H9 (cell line): ENCODE data around the gene ACOT6. TPM values are rescaled to one million over a fixed set of nuclear protein-coding genes. Genes with fewer than 3 reads are reported as not detected.
A peak's percentile ranks its signal among the peaks of the same experiment; 100 is the strongest.

Experiments
- DNase-seq: peaks from one replicate; pipeline ENCODE4 v3.0.0-alpha.2; 2017
- H2AFZ ChIP-seq: one replicate; pipeline ENCODE4 v1.6.1; 2013; ENCODE audit warnings: mild to moderate bottlenecking, low read length, control low read depth, moderate library complexity
- H2AK5ac ChIP-seq: 2 replicates; pipeline ENCODE4 v1.6.1; 2013; ENCODE audit warnings: low read length, control low read depth, mixed read lengths; ENCODE audit not compliant: insufficient read length
- H2BK120ac ChIP-seq: one replicate; pipeline ENCODE4 v1.6.1; 2013; ENCODE audit warnings: low read depth, mild to moderate bottlenecking, low read length, control low read depth, inconsistent platforms; ENCODE audit not compliant: poor library complexity, severe bottlenecking
- H2BK12ac ChIP-seq: 2 replicates; pipeline ENCODE4 v1.6.1; 2013; ENCODE audit warnings: low read length, control low read depth, mixed read lengths, low read depth; ENCODE audit not compliant: insufficient read length
- H2BK15ac ChIP-seq: 2 replicates; pipeline ENCODE4 v1.6.1; 2013; ENCODE audit warnings: low read depth, low read length, control low read depth
- H2BK20ac ChIP-seq: one replicate; pipeline ENCODE4 v1.6.1; 2013; ENCODE audit warnings: low read depth, mild to moderate bottlenecking, low read length, control low read depth, inconsistent platforms; ENCODE audit not compliant: poor library complexity, severe bottlenecking
- H2BK5ac ChIP-seq: 2 replicates; pipeline ENCODE4 v1.6.1; 2013; ENCODE audit warnings: low read length, control low read depth, mixed read lengths; ENCODE audit not compliant: insufficient read length
- H3K14ac ChIP-seq: 2 replicates; pipeline ENCODE4 v1.6.1; 2013; ENCODE audit warnings: low read length, control low read depth; ENCODE audit not compliant: insufficient read depth
- H3K18ac ChIP-seq: 2 replicates; pipeline ENCODE4 v1.6.1; 2013; ENCODE audit warnings: low read depth, mild to moderate bottlenecking, mixed read lengths, low read length, control low read depth; ENCODE audit not compliant: insufficient read length
- H3K23ac ChIP-seq: 2 replicates; pipeline ENCODE4 v1.6.1; 2013; ENCODE audit warnings: low read length, control low read depth, mixed read lengths, low read depth; ENCODE audit not compliant: insufficient read length
- H3K23me2 ChIP-seq: 2 replicates; pipeline ENCODE4 v1.6.1; 2013; ENCODE audit warnings: low read depth, mild to moderate bottlenecking, mixed read lengths, low read length, control low read depth; ENCODE audit not compliant: insufficient read length, poor library complexity, severe bottlenecking
- H3K27ac ChIP-seq: 2 replicates; pipeline ENCODE4 v1.5.1; 2013; ENCODE audit warnings: low read length, control low read depth, mixed read lengths, low read depth; ENCODE audit not compliant: insufficient read length
- H3K27me3 ChIP-seq: 2 replicates; pipeline ENCODE4 v1.6.1; 2013; ENCODE audit warnings: low read length, control low read depth, inconsistent platforms; ENCODE audit not compliant: insufficient read depth
- H3K4ac ChIP-seq: 2 replicates; pipeline ENCODE4 v1.6.1; 2013; ENCODE audit warnings: low read depth, mild to moderate bottlenecking, control low read depth, inconsistent platforms, low read length, moderate library complexity
- H3K4me1 ChIP-seq: 2 replicates; pipeline ENCODE4 v1.6.1; 2013; ENCODE audit warnings: low read length, control low read depth, inconsistent platforms; ENCODE audit not compliant: insufficient read depth
- H3K4me2 ChIP-seq: 2 replicates; pipeline ENCODE4 v1.6.1; 2013; ENCODE audit warnings: low read length, control low read depth, mixed read lengths; ENCODE audit not compliant: insufficient read length, insufficient read depth
- H3K56ac ChIP-seq: 2 replicates; pipeline ENCODE4 v1.6.1; 2013; ENCODE audit warnings: low read depth, mild to moderate bottlenecking, mixed read lengths, low read length, control low read depth; ENCODE audit not compliant: insufficient read length
- H3K79me1 ChIP-seq: 2 replicates; pipeline ENCODE4 v1.6.1; 2013; ENCODE audit warnings: low read depth, mild to moderate bottlenecking, moderate library complexity, low read length, control low read depth, inconsistent platforms; ENCODE audit not compliant: insufficient read depth, poor library complexity, severe bottlenecking
- H3K79me2 ChIP-seq: 2 replicates; pipeline ENCODE4 v1.6.1; 2013; ENCODE audit warnings: low read length, control low read depth, inconsistent platforms; ENCODE audit not compliant: insufficient read depth
- H3K9ac ChIP-seq: 2 replicates; pipeline ENCODE4 v1.6.1; 2013; ENCODE audit warnings: low read length, control low read depth, mixed read lengths; ENCODE audit not compliant: insufficient read length; ENCODE audit errors: extremely low read depth
- H3K9me3 ChIP-seq: one replicate; pipeline ENCODE4 v1.6.1; 2013; ENCODE audit warnings: low read depth, low read length, inconsistent platforms; ENCODE audit not compliant: control insufficient read depth
- H3T11ph ChIP-seq: one replicate; pipeline ENCODE4 v1.6.1; 2013; ENCODE audit warnings: mild to moderate bottlenecking, low read length, control low read depth, inconsistent platforms
- H4K20me1 ChIP-seq: one replicate; pipeline ENCODE4 v1.6.1; 2013; ENCODE audit not compliant: control insufficient read depth, insufficient read length, insufficient read depth
- H4K5ac ChIP-seq: 2 replicates; pipeline ENCODE4 v1.6.1; 2013; ENCODE audit warnings: low read depth, mild to moderate bottlenecking, mixed read lengths, low read length, control low read depth; ENCODE audit not compliant: insufficient read length
- H4K8ac ChIP-seq: replicated peaks from 2 replicates; pipeline ENCODE4 v1.6.1; 2013; ENCODE audit warnings: low read length, control low read depth, mixed read lengths, low read depth; ENCODE audit not compliant: insufficient read length
- H4K91ac ChIP-seq: 2 replicates; pipeline ENCODE4 v1.6.1; 2013; ENCODE audit warnings: low read depth, mild to moderate bottlenecking, moderate library complexity, mixed read lengths, low read length, control low read depth; ENCODE audit not compliant: insufficient read length
- H3K27ac Mint-ChIP-seq, 3 experiments: 2 replicates in 2 of 3; 3 replicates in 1 of 3; pipeline ENCODE4 v1.8.0; 2020 to 2021; ENCODE audit warnings: mixed read lengths in 3 of 3, mild to moderate bottlenecking in 1 of 3, moderate library complexity in 1 of 3
- H3K27me3 Mint-ChIP-seq: 2 replicates; pipeline ENCODE4 v1.8.0; 2021; ENCODE audit warnings: low read depth, mild to moderate bottlenecking, moderate library complexity, mixed read lengths
- H3K36me3 Mint-ChIP-seq, 3 experiments: 2 replicates in 2 of 3; 3 replicates in 1 of 3; pipeline ENCODE4 v1.8.0; 2020 to 2021; ENCODE audit warnings: low read depth in 3 of 3, mixed read lengths in 3 of 3; ENCODE audit not compliant: insufficient read depth in 1 of 3
- H3K4me1 Mint-ChIP-seq, 2 experiments: 2 replicates each; pipeline ENCODE4 v1.8.0; 2020; ENCODE audit warnings: mixed read lengths in 2 of 2
- H3K4me3 Mint-ChIP-seq, 2 experiments: 2 replicates in 1 of 2; 3 replicates in 1 of 2; pipeline ENCODE4 v1.8.0; 2020 to 2021; ENCODE audit warnings: mild to moderate bottlenecking in 2 of 2, mixed read lengths in 2 of 2, moderate library complexity in 1 of 2
- H3K9me3 Mint-ChIP-seq, 2 experiments: 2 replicates in 1 of 2; 3 replicates in 1 of 2; pipeline ENCODE4 v1.8.0; 2020; ENCODE audit warnings: mild to moderate bottlenecking in 2 of 2, mixed read lengths in 2 of 2, moderate library complexity in 1 of 2
- CTCF ChIP-seq: fragments of 200-600 bp; sonication (generic); conservative IDR thresholded peaks from 3 replicates; pipeline ENCODE4 v1.8.0; 2021; ENCODE audit warnings: antibody characterized with exemption, mild to moderate bottlenecking
- total RNA-seq: library from RNA; stranded (reverse); gene quantifications from 2 replicates; pipeline ENCODE4 v1.2.1, GENCODE V29; 2021

Gene ACOT6
- total RNA-seq, 1 experiment from 2014 or later = not detected

DNA sequence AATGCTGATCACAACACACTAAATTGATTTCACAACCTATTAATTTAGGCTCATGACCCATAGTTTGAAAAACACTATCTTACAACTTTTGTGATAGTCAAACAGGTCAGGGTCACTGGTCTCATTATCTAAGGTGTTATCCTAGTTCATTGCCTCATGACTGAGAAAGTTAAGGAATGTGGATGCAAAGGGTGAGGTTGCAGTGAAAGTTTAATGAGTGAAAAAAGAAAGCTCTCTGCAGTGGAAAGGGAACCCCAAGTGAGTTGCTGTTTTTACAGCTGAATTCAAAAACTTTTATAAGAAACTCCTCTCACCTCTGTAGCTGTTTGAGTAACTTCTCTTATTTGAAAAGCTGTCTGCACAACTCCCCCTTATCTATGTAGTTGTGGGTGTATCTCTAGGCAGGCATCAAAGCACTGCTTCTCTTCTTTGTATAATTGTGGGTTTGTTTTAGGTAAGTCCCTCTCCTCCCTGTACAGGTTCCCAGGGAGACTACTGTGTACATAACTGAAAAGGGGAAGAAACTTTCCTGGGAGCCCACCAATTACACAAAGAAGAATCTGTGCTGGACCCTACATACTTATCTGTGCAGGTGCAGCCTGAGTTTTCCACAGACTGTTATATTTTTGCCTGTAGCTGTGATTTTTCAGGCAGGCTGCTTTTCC is 51.4 kb downstream of the ACOT6 start:
- H3K14ac ChIP-seq = no peak overlapping the region
- no peaks in the 10 kb centered on the region for H3K23me2 ChIP-seq
- no peak overlapping the region for H2AK5ac ChIP-seq
- no peak overlapping the region for H3K18ac ChIP-seq
- no peak overlapping the region for H4K91ac ChIP-seq
- no peak overlapping the region for H3K23ac ChIP-seq
- no peak overlapping the region for H2AFZ ChIP-seq
- no peak for TF ChIP-seq CTCF
- H3K9me3 Mint-ChIP-seq = peaks cover 0 to 3% of the 10 kb centered on the region in 2 experiments; a peak in 1 of 5 replicates
- no peaks in the 10 kb centered on the region for H3K27me3 ChIP-seq
- no peak overlapping the region for H3K27ac ChIP-seq
- no peak overlapping the region for H3K4me2 ChIP-seq
- peaks cover 0 to 5% of the 10 kb centered on the region in 2 experiments; a peak in 2 of 4 replicates for H3K4me1 Mint-ChIP-seq
- no peak overlapping the region for H3K4ac ChIP-seq
- no peak overlapping the region for H2BK12ac ChIP-seq
- no peak overlapping the region for H4K8ac ChIP-seq
- no peak overlapping the region for H3K56ac ChIP-seq
- H2BK20ac ChIP-seq = no peak overlapping the region
- H2BK120ac ChIP-seq = no peak overlapping the region
- H3K9ac ChIP-seq = no peak overlapping the region
- H3K79me1 ChIP-seq = no peaks in the 10 kb centered on the region
- H3T11ph ChIP-seq = no peak overlapping the region
- H2BK5ac ChIP-seq = no peak overlapping the region
- no peaks in the 10 kb centered on the region for H4K20me1 ChIP-seq
- peak overlapping the region in 1 of 3 experiments; percentile 19; a peak in 3 of 7 replicates for H3K27ac Mint-ChIP-seq
- no peaks in the 10 kb centered on the region for H3K9me3 ChIP-seq
- peaks cover 7 to 10% (median 8%) of the 10 kb centered on the region in 3 experiments for H3K36me3 Mint-ChIP-seq
- DNase-seq = no peak
- H3K27me3 Mint-ChIP-seq = no peaks in the 10 kb centered on the region
- H2BK15ac ChIP-seq = no peak overlapping the region
- no peak overlapping the region for H3K4me3 Mint-ChIP-seq
- no peaks in the 10 kb centered on the region for H3K4me1 ChIP-seq
- no peak overlapping the region for H4K5ac ChIP-seq
- H3K79me2 ChIP-seq = no peaks in the 10 kb centered on the region
